Astrocyte (in vitro differentiated cells and primary cell): ENCODE measurements around the gene FAM107B. TPM values are rescaled to one million over a fixed set of nuclear protein-coding genes. Genes with fewer than 3 reads are reported as not detected.
"Not testable (repeated sequence)": the region's sequence is repeated elsewhere in the genome, so short reads cannot be mapped to it uniquely, and the experiment has no call there.

ENCODE experiments used
- DNase-seq: peaks from one replicate; pipeline ENCODE4 v3.0.0-alpha.2; 2010; ENCODE audit warnings: low read depth
- FAIRE-seq: peaks from 2 replicates; lab custom pipeline; 2011; peaks lifted over from hg19 to GRCh38; lab: Jason Lieb, UNC
- H2AFZ ChIP-seq: 2 replicates; pipeline ENCODE4 v1.6.0; 2012; ENCODE audit warnings: low read depth, low read length, inconsistent platforms
- H3K27ac ChIP-seq: 2 replicates; pipeline ENCODE4 v1.5.1; 2011; ENCODE audit warnings: low read depth, low read length, inconsistent platforms
- H3K27me3 ChIP-seq: 2 replicates; pipeline ENCODE4 v1.6.0; 2011; ENCODE audit warnings: low read length, inconsistent platforms; ENCODE audit not compliant: insufficient read depth
- H3K36me3 ChIP-seq: 2 replicates; pipeline ENCODE4 v1.5.1; 2011; ENCODE audit warnings: low read length, inconsistent platforms; ENCODE audit not compliant: insufficient read depth
- H3K4me1 ChIP-seq: 2 replicates; pipeline ENCODE4 v1.5.1; 2011; ENCODE audit warnings: low read length, inconsistent platforms; ENCODE audit not compliant: insufficient read depth
- H3K4me2 ChIP-seq: 2 replicates; pipeline ENCODE4 v1.6.0; 2012; ENCODE audit warnings: low read length, inconsistent platforms
- H3K4me3 ChIP-seq: 2 replicates; pipeline ENCODE4 v1.5.1; 2011; ENCODE audit warnings: low read depth, mild to moderate bottlenecking, low read length, inconsistent platforms; ENCODE audit not compliant: insufficient read depth
- H3K79me2 ChIP-seq: 2 replicates; pipeline ENCODE4 v1.6.0; 2012; ENCODE audit warnings: mild to moderate bottlenecking, low read length, inconsistent platforms; ENCODE audit not compliant: insufficient read depth
- H3K9ac ChIP-seq: 2 replicates; pipeline ENCODE4 v1.6.0; 2012; ENCODE audit warnings: mild to moderate bottlenecking, low read length, inconsistent platforms
- H3K9me3 ChIP-seq: 2 replicates; pipeline ENCODE4 v1.5.1; 2012; ENCODE audit warnings: low read depth, mild to moderate bottlenecking, low read length, inconsistent platforms; ENCODE audit not compliant: insufficient read depth
- H4K20me1 ChIP-seq: 2 replicates; pipeline ENCODE4 v1.6.0; 2012; ENCODE audit warnings: low read length, inconsistent platforms; ENCODE audit not compliant: insufficient read depth
- H3K27ac Mint-ChIP-seq: one replicate; pipeline ENCODE4 v1.8.0; 2021; ENCODE audit warnings: mild to moderate bottlenecking, mixed read lengths; ENCODE audit not compliant: unreplicated experiment
- H3K27me3 Mint-ChIP-seq: one replicate; pipeline ENCODE4 v1.8.0; 2021; ENCODE audit warnings: low read depth, mixed read lengths; ENCODE audit not compliant: unreplicated experiment
- H3K36me3 Mint-ChIP-seq: one replicate; pipeline ENCODE4 v1.8.0; 2021; ENCODE audit warnings: low read depth, mixed read lengths; ENCODE audit not compliant: unreplicated experiment
- H3K4me1 Mint-ChIP-seq: one replicate; pipeline ENCODE4 v1.8.0; 2021; ENCODE audit warnings: low read depth, mixed read lengths; ENCODE audit not compliant: unreplicated experiment
- H3K4me3 Mint-ChIP-seq: one replicate; pipeline ENCODE4 v1.8.0; 2021; ENCODE audit warnings: mild to moderate bottlenecking, moderate library complexity, mixed read lengths; ENCODE audit not compliant: unreplicated experiment
- H3K9me3 Mint-ChIP-seq: one replicate; pipeline ENCODE4 v1.8.0; 2021; ENCODE audit warnings: mild to moderate bottlenecking, mixed read lengths; ENCODE audit not compliant: unreplicated experiment
- CTCF ChIP-seq: IDR thresholded peaks from 2 replicates; pipeline ENCODE4 v1.5.1; 2011; ENCODE audit warnings: low read depth, mild to moderate bottlenecking, inconsistent platforms, low read length, moderate library complexity; ENCODE audit not compliant: insufficient read depth
- EZH2 ChIP-seq: IDR thresholded peaks from 2 replicates; pipeline ENCODE4 v1.6.1; 2012; ENCODE audit warnings: mild to moderate bottlenecking, low read length, inconsistent platforms; ENCODE audit not compliant: insufficient read depth
- total RNA-seq: library from RNA; stranded (reverse); gene quantifications from 2 replicates; pipeline ENCODE4 v1.2.1, GENCODE V29; 2021

FAM107B gene
- total RNA-seq, 1 donor from 2014 or later: 36.0 TPM

GRCh38 chr10:14635043-14635710 lies 139.5 kb downstream of the FAM107B start:
- Histone ChIP-seq H3K27ac (no peak overlapping the region), H3K4me3 (no peak overlapping the region), H3K36me3 (no peaks in the 10 kb centered on the region), H3K9ac (no peak overlapping the region), H4K20me1 (no peaks in the 10 kb centered on the region), H3K4me2 (no peak overlapping the region), H2AFZ (no peak overlapping the region), H3K79me2 (no peaks in the 10 kb centered on the region), H3K4me1 (no peaks in the 10 kb centered on the region), H3K9me3 (no peaks in the 10 kb centered on the region), H3K27me3 (peaks cover 14% of the 10 kb centered on the region)
- no peak for TF ChIP-seq CTCF
- no peak for TF ChIP-seq EZH2
- DNase-seq (no peak), FAIRE-seq (no peak)
- no peaks in the 10 kb centered on the region for H3K9me3 Mint-ChIP-seq
- H3K27ac Mint-ChIP-seq: no peak overlapping the region
- H3K27me3 Mint-ChIP-seq: peaks cover 3% of the 10 kb centered on the region
- no peak overlapping the region for H3K4me3 Mint-ChIP-seq
- no peaks in the 10 kb centered on the region for H3K36me3 Mint-ChIP-seq
- peaks cover 7% of the 10 kb centered on the region for H3K4me1 Mint-ChIP-seq

- H3K27ac Mint-ChIP-seq, H3K27me3 Mint-ChIP-seq, H3K4me3 Mint-ChIP-seq, FAIRE-seq, DNase-seq, H3K36me3 Mint-ChIP-seq, H4K20me1 ChIP-seq, H3K9me3 Mint-ChIP-seq, H3K27ac ChIP-seq, H3K4me2 ChIP-seq, H3K79me2 ChIP-seq, H3K4me1 Mint-ChIP-seq, H3K4me1 ChIP-seq, H3K4me3 ChIP-seq, H3K9ac ChIP-seq, H2AFZ ChIP-seq, H3K27me3 ChIP-seq, H3K36me3 ChIP-seq, H3K9me3 ChIP-seq: not testable (repeated sequence)
Measured at GRCh38 chr10:14634572-14634971, 140.1 kb downstream of the FAM107B start.

- no peak overlapping the region for H3K9ac ChIP-seq
- Mint-ChIP-seq H3K27ac (no peak overlapping the region), H3K36me3 (no peaks in the 10 kb centered on the region), H3K4me3 (no peak overlapping the region), H3K9me3 (no peaks in the 10 kb centered on the region), H3K27me3 (peaks cover 5% of the 10 kb centered on the region), H3K4me1 (peaks cover under 1% of the 10 kb centered on the region)
- DNase-seq (no peak), FAIRE-seq (no peak)
- H3K9me3 ChIP-seq: no peaks in the 10 kb centered on the region
- no peaks in the 10 kb centered on the region for H3K36me3 ChIP-seq
- no peak overlapping the region for H2AFZ ChIP-seq
- no peak for TF ChIP-seq CTCF
- TF ChIP-seq EZH2: no peak
- H3K4me3 ChIP-seq: no peak overlapping the region
- H3K4me1 ChIP-seq: no peaks in the 10 kb centered on the region
- no peak overlapping the region for H3K4me2 ChIP-seq
- H3K27me3 ChIP-seq: no peaks in the 10 kb centered on the region
- H4K20me1 ChIP-seq: no peaks in the 10 kb centered on the region
- no peak overlapping the region for H3K27ac ChIP-seq
- H3K79me2 ChIP-seq: no peaks in the 10 kb centered on the region
Measured at GRCh38 chr10:14625765-14626525, 148.8 kb downstream of the FAM107B start.
